HepG2 (cell line): Measurements from ENCODE around the gene PTK7. TPM values are rescaled to one million over a fixed set of nuclear protein-coding genes. Genes with fewer than 3 reads are reported as not detected.
A peak's percentile ranks its signal among the peaks of the same experiment; 100 is the strongest.

ENCODE experiments used
- CHCHD3 ChIP-seq: sonication (generic); formaldehyde crosslinking; IDR thresholded peaks from 2 replicates; pipeline ENCODE4 v1.8.0; 2022; ENCODE audit warnings: mild to moderate bottlenecking, missing genetic modification reagents, moderate library complexity
- FOXP1 ChIP-seq, 2 experiments: fragments of 450-650 bp in 1 of 2; IDR thresholded peaks; 2 replicates each; pipeline ENCODE4 v1.6.1; 2017 to 2018; ENCODE audit warnings: antibody characterized with exemption in 1 of 2
- GATAD2A ChIP-seq: IDR thresholded peaks from 2 replicates; pipeline ENCODE4 v1.6.1; 2016
- HNRNPK ChIP-seq: fragments of 200-400 bp; formaldehyde crosslinking; IDR thresholded peaks from 2 replicates; pipeline ENCODE4 v1.6.1; 2018; ENCODE audit warnings: low read length, low read depth, moderate library complexity, mild to moderate bottlenecking; ENCODE audit not compliant: poor library complexity, severe bottlenecking
- KAT8 ChIP-seq: IDR thresholded peaks from 2 replicates; pipeline ENCODE4 v1.6.1; 2016; ENCODE audit warnings: missing genetic modification reagents, missing compliant biosample characterization
- KLF16 ChIP-seq, 2 experiments: sonication (generic) in 1 of 2; formaldehyde crosslinking in 1 of 2; IDR thresholded peaks; 2 replicates each; pipeline versions ENCODE4 v1.6.1 to v1.8.0; 2016 to 2023; ENCODE audit warnings: missing genetic modification reagents in 2 of 2, missing compliant biosample characterization in 1 of 2
- LCORL ChIP-seq, 2 experiments: fragments of 450-650 bp in 1 of 2; sonication (generic) in 1 of 2; formaldehyde crosslinking in 1 of 2; IDR thresholded peaks; 2 replicates each; pipeline versions ENCODE4 v1.5.0 to v1.6.1; 2017 to 2020; ENCODE audit warnings: antibody characterized with exemption in 1 of 2, missing genetic modification reagents in 1 of 2
- MAFF ChIP-seq: IDR thresholded peaks from 2 replicates; pipeline ENCODE4 v1.6.1; 2011; ENCODE audit warnings: low read depth, low read length, improper control_type of control experiment
- MZF1 ChIP-seq: sonication (generic); formaldehyde crosslinking; IDR thresholded peaks from 2 replicates; pipeline ENCODE4 v1.8.1; 2023; ENCODE audit warnings: mild to moderate bottlenecking, missing genetic modification reagents, borderline replicate concordance
- POGZ ChIP-seq: sonication (generic); formaldehyde crosslinking; IDR thresholded peaks from 2 replicates; pipeline ENCODE4 v1.4.0; 2020; ENCODE audit warnings: mild to moderate bottlenecking, missing genetic modification reagents
- TEAD3 ChIP-seq: optimal IDR thresholded peaks from 2 replicates; pipeline ENCODE3; 2016; ENCODE audit warnings: borderline replicate concordance
- UBTF ChIP-seq: sonication (generic); formaldehyde crosslinking; IDR thresholded peaks from 2 replicates; pipeline ENCODE4 v1.4.0; 2020; ENCODE audit warnings: mild to moderate bottlenecking, missing genetic modification reagents
- ZFP36 ChIP-seq: fragments of 150-350 bp; IDR thresholded peaks from 2 replicates; pipeline ENCODE4 v1.6.1; 2018; ENCODE audit warnings: borderline replicate concordance, low read length, low read depth; ENCODE audit not compliant: partially characterized antibody
- ZMAT5 ChIP-seq: sonication (generic); formaldehyde crosslinking; IDR thresholded peaks from 2 replicates; pipeline ENCODE4 v1.5.0; 2020; ENCODE audit warnings: mild to moderate bottlenecking, low read depth, missing genetic modification reagents, borderline replicate concordance
- ZNF275 ChIP-seq: sonication (generic); formaldehyde crosslinking; IDR thresholded peaks from 2 replicates; pipeline ENCODE4 v1.8.0; 2022; ENCODE audit warnings: missing genetic modification reagents, mild to moderate bottlenecking, inconsistent platforms, borderline replicate concordance
- ZNF766 ChIP-seq: sonication (generic); formaldehyde crosslinking; IDR thresholded peaks from 2 replicates; pipeline ENCODE4 v1.5.0; 2020; ENCODE audit warnings: missing genetic modification reagents, borderline replicate concordance
- ZNF883 ChIP-seq: sonication (generic); formaldehyde crosslinking; IDR thresholded peaks from 2 replicates; pipeline ENCODE4 v1.5.1; 2020; ENCODE audit warnings: mild to moderate bottlenecking, missing genetic modification reagents; ENCODE audit errors: not compliant biosample characterization
- ZSCAN29 ChIP-seq: sonication (generic); formaldehyde crosslinking; conservative IDR thresholded peaks from 2 replicates; pipeline ENCODE4 v1.4.0; 2020; ENCODE audit warnings: mild to moderate bottlenecking, missing genetic modification reagents
- polyA plus RNA-seq, 8 experiments: library from polyadenylated mRNA; depleted of rRNA in 3 of 8; stranded (reverse) in 7 of 8; unstranded in 1 of 8; fragments of >200 nt; fragmentation: Illumina TruSeq in 4 of 8; extraction: Trizol in 4 of 8; gene quantifications; 2 replicates each; pipeline versions ENCODE4 v1.2.1 to v1.2.3, GENCODE V29; 2011 to 2016; ENCODE audit warnings: low read depth in 4 of 8, missing spikeins in 1 of 8, mixed read lengths in 1 of 8; ENCODE audit not compliant: insufficient read depth in 1 of 8
- total RNA-seq, 5 experiments: library from RNA; depleted of rRNA; stranded (reverse); fragments of >200 nt; fragmentation: Illumina TruSeq; extraction: Trizol; gene quantifications; 2 replicates each; pipeline ENCODE4 v1.2.3, GENCODE V29; 2016; ENCODE audit warnings: low read depth in 1 of 5
- TF ChIP-seq, protein P1 (sequence below): sonication (generic); formaldehyde crosslinking; conservative IDR thresholded peaks from 2 replicates; pipeline ENCODE4 v1.8.0; 2022; ENCODE audit warnings: mild to moderate bottlenecking, moderate library complexity, missing genetic modification reagents
- TF ChIP-seq, protein P2 (sequence below): sonication (generic); formaldehyde crosslinking; IDR thresholded peaks from 2 replicates; pipeline ENCODE4 v1.5.1; 2020; ENCODE audit warnings: mild to moderate bottlenecking, missing genetic modification reagents

PTK7 gene
- total and polyA plus RNA-seq, 2 of the 13 experiments (the other 11 are each of a cell fraction or from before 2014, with no cell fraction given) = 98.5 to 99.8 TPM

DNA sequence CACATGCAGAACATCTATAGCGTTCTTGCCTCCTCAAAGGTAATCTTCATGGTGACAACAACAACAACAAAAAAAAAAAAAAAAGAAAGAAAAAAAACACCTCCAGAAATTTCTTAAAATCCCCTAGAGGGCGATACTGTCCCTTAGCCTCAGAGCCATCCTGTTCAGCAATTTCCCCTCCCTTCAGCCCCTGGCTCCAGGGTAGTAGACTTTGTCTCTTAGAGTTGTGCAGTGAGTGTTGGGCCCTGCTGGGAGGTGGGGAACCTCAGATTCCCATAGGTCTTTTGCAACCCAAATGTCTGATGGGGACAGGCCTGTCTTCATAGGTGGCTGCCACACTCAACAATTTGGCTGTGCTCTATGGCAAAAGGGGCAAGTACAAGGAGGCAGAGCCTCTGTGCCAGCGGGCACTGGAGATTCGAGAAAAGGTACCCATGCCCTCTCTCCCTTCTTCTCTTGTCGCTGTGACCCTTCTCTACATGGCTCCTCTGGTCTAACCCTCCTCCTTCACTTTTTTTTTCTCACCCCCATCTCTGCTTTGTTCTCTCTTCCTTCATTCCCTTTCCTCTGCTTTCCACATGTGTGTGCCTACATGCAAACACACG, 6.0 kb upstream of the PTK7 start (continued):
- TF ChIP-seq FOXP1 (IDR thresholded peaks at IDR 0.05) (peak; percentile 60; the same call in 1 of the 2 replicates), FOXP1 (CRISPR knock-in tag; IDR thresholded peaks at IDR 0.05) (no peak), KAT8 (CRISPR knock-in tag) (no peak), ZNF766 (CRISPR knock-in tag) (no peak), KLF16 (CRISPR knock-in tag; IDR thresholded peaks at IDR 0.05) (no peak), UBTF (CRISPR knock-in tag) (0 out of 2 replicates have a peak, but pooled peaks have one; percentile 25), ZSCAN29 (CRISPR knock-in tag) (no peak), GATAD2A (CRISPR knock-in tag) (0 out of 2 replicates have a peak, but pooled peaks have one; percentile 20), TEAD3 (CRISPR knock-in tag) (peak; percentile 6), MAFF (0 out of 2 replicates have a peak, but pooled peaks have one; percentile 49), POGZ (CRISPR knock-in tag) (no peak), ZNF883 (CRISPR knock-in tag) (no peak), ZFP36 (no peak), LCORL (IDR thresholded peaks at IDR 0.05) (no peak), LCORL (CRISPR knock-in tag; IDR thresholded peaks at IDR 0.05) (no peak), ZMAT5 (CRISPR knock-in tag) (no peak), ZNF275 (no peak), HNRNPK (no peak), MZF1 (CRISPR knock-in tag) (no peak), CHCHD3 (no peak)
- TF ChIP-seq, protein P1, sequence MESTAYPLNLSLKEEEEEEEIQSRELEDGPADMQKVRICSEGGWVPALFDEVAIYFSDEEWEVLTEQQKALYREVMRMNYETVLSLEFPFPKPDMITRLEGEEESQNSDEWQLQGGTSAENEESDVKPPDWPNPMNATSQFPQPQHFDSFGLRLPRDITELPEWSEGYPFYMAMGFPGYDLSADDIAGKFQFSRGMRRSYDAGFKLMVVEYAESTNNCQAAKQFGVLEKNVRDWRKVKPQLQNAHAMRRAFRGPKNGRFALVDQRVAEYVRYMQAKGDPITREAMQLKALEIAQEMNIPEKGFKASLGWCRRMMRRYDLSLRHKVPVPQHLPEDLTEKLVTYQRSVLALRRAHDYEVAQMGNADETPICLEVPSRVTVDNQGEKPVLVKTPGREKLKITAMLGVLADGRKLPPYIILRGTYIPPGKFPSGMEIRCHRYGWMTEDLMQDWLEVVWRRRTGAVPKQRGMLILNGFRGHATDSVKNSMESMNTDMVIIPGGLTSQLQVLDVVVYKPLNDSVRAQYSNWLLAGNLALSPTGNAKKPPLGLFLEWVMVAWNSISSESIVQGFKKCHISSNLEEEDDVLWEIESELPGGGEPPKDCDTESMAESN (CRISPR knock-in tag) = no peak
- TF ChIP-seq, protein P2, sequence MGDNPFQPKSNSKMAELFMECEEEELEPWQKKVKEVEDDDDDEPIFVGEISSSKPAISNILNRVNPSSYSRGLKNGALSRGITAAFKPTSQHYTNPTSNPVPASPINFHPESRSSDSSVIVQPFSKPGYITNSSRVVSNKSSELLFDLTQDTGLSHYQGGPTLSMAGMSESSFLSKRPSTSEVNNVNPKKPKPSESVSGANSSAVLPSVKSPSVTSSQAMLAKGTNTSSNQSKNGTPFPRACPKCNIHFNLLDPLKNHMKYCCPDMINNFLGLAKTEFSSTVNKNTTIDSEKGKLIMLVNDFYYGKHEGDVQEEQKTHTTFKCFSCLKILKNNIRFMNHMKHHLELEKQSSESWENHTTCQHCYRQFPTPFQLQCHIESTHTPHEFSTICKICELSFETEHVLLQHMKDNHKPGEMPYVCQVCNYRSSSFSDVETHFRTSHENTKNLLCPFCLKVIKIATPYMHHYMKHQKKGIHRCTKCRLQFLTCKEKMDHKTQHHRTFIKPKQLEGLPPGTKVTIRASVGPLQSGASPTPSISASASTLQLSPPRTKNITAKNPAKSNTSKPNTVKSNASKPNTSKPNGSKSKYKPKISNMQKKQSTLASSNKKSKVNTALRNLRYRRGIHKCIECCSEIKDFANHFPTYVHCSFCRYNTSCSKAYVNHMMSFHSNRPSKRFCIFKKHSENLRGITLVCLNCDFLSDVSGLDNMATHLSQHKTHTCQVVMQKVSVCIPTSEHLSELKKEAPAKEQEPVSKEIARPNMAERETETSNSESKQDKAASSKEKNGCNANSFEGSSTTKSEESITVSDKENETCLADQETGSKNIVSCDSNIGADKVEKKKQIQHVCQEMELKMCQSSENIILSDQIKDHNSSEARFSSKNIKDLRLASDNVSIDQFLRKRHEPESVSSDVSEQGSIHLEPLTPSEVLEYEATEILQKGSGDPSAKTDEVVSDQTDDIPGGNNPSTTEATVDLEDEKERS = no peak
